K562 (cell line): ENCODE data around the gene TVP23A. TPM values are rescaled to one million over a fixed set of nuclear protein-coding genes. Genes with fewer than 3 reads are reported as not detected.

Source experiments
- BRCA1 ChIP-seq, 2 experiments: fragments of 450-650 bp in 1 of 2; sonication (generic) in 1 of 2; formaldehyde crosslinking in 1 of 2; IDR thresholded peaks; 2 replicates each; pipeline versions ENCODE4 v1.5.0 to v1.6.1; 2017 to 2020; ENCODE audit warnings: mild to moderate bottlenecking in 1 of 2, missing genetic modification reagents in 1 of 2
- CBFA2T2 ChIP-seq: fragments of 450-650 bp; conservative IDR thresholded peaks from 2 replicates; pipeline ENCODE4 v1.6.1; 2017; ENCODE audit warnings: mild to moderate bottlenecking
- CREM ChIP-seq: IDR thresholded peaks from 2 replicates; pipeline ENCODE4 v1.6.1; 2014; ENCODE audit warnings: antibody characterized with exemption, low read depth
- EZH2 ChIP-seq: IDR thresholded peaks from 2 replicates; pipeline ENCODE4 v1.6.1; 2012; ENCODE audit warnings: low read depth, mild to moderate bottlenecking, inconsistent platforms, low read length, borderline replicate concordance
- HDAC6 ChIP-seq: IDR thresholded peaks from 2 replicates; pipeline ENCODE4 v1.6.1; 2012; ENCODE audit warnings: low read depth, mild to moderate bottlenecking, control low read depth, inconsistent platforms, low read length, moderate library complexity
- HLTF ChIP-seq: fragments of 450-650 bp; IDR thresholded peaks from 2 replicates; pipeline ENCODE4 v1.6.1; 2016
- HSF4 ChIP-seq: fragments of 250-450 bp; sonication (Bioruptor Pico); IDR thresholded peaks from 2 replicates; pipeline ENCODE4 v2.1.2; 2022; ENCODE audit warnings: mild to moderate bottlenecking, moderate library complexity, borderline replicate concordance
- KLF16 ChIP-seq: IDR thresholded peaks from 2 replicates; pipeline ENCODE4 v1.6.1; 2016; ENCODE audit warnings: antibody characterized with exemption
- NBN ChIP-seq: fragments of 450-650 bp; IDR thresholded peaks from 2 replicates; pipeline ENCODE4 v1.6.1; 2016; ENCODE audit warnings: low read depth, mild to moderate bottlenecking
- NCOA2 ChIP-seq, 2 experiments: fragments of 450-650 bp; IDR thresholded peaks; 2 replicates each; pipeline ENCODE4 v1.6.1; 2018; ENCODE audit warnings: mild to moderate bottlenecking in 2 of 2, moderate library complexity in 1 of 2; ENCODE audit not compliant: partially characterized antibody in 2 of 2
- RBM34 ChIP-seq: fragments of 200-400 bp; formaldehyde crosslinking; IDR thresholded peaks from 2 replicates; pipeline ENCODE4 v1.6.1; 2018; ENCODE audit warnings: low read length, borderline replicate concordance; ENCODE audit not compliant: insufficient read depth
- SMARCE1 ChIP-seq: fragments of 450-650 bp; IDR thresholded peaks from 2 replicates; pipeline ENCODE4 v1.7.1; 2016; ENCODE audit warnings: mild to moderate bottlenecking
- TOE1 ChIP-seq, 2 experiments: fragments of 450-650 bp in 1 of 2; sonication (generic) in 1 of 2; formaldehyde crosslinking in 1 of 2; IDR thresholded peaks; 2 replicates each; pipeline versions ENCODE4 v1.7.1 to v1.8.0; 2016 to 2022; ENCODE audit warnings: borderline replicate concordance in 2 of 2, mild to moderate bottlenecking in 2 of 2, antibody characterized with exemption in 1 of 2, inconsistent platforms in 1 of 2, low read depth in 1 of 2, missing genetic modification reagents in 1 of 2, moderate library complexity in 1 of 2
- U2AF2 ChIP-seq: fragments of 200-400 bp; formaldehyde crosslinking; optimal IDR thresholded peaks from 2 replicates; pipeline ENCODE3; 2017; ENCODE audit warnings: low read depth, mild to moderate bottlenecking, low read length
- ZNF124 ChIP-seq: sonication (generic); formaldehyde crosslinking; IDR thresholded peaks from 2 replicates; pipeline ENCODE4 v1.8.1; 2022; ENCODE audit warnings: missing genetic modification reagents
- ZNF512 ChIP-seq: IDR thresholded peaks from 2 replicates; pipeline ENCODE4 v1.6.1; 2016; ENCODE audit warnings: missing genetic modification characterization, missing compliant biosample characterization
- polyA plus RNA-seq, 8 experiments: library from polyadenylated mRNA; depleted of rRNA in 4 of 8; stranded (reverse) in 5 of 8; unstranded in 3 of 8; fragments of >200 nt; fragmentation: Nextera tagmentation in 2 of 8; fragmentation: Illumina TruSeq in 1 of 8; extraction: Ambion mirVana in 2 of 8; extraction: Trizol in 1 of 8; gene quantifications; 2 replicates each; pipeline versions ENCODE4 v1.2.1 to v1.2.3, GENCODE V29; 2011 to 2014; ENCODE audit warnings: inconsistent platforms in 1 of 8, missing spikeins in 1 of 8
- total RNA-seq, 7 experiments: library from RNA; depleted of rRNA in 6 of 7; stranded (reverse); fragments of >200 nt in 6 of 7; fragmentation: Illumina TruSeq in 2 of 7; extraction: Trizol in 2 of 7; gene quantifications; 2 replicates each; pipeline versions ENCODE4 v1.2.1 to v1.2.3, GENCODE V29; 2011 to 2021; ENCODE audit warnings: low replicate concordance in 1 of 7
- TF ChIP-seq, protein P1 (sequence below): fragments of 250-450 bp; sonication (Bioruptor Pico); IDR thresholded peaks from 2 replicates; pipeline ENCODE4 v1.5.0; 2021; ENCODE audit warnings: mild to moderate bottlenecking, moderate library complexity

TVP23A gene
- total and polyA plus RNA-seq, 9 of the 15 experiments (the other 6 are each of a cell fraction or from before 2014, with no cell fraction given), result 0.04 to 0.77 (median 0.10) TPM; not detected in 3

GRCh38 chr16:10743610-10744369 lies 74.8 kb downstream of the TVP23A start, which contains the start of gene NUBP1 (continued):
- TF ChIP-seq BRCA1 (IDR thresholded peaks at IDR 0.05) (no peak), BRCA1 (CRISPR knock-in tag; IDR thresholded peaks at IDR 0.05) (no peak), HDAC6 (no peak), KLF16 (no peak), SMARCE1 (no peak), ZNF512 (tag) (no peak), CBFA2T2 (no peak), HSF4 (CRISPR knock-in tag) (no peak), RBM34 (no peak), HLTF (no peak), TOE1 (IDR thresholded peaks at IDR 0.05; ENCODE audit: borderline replicate concordance) (peak; percentile 61; the same call in 1 of the 2 replicates), TOE1 (CRISPR knock-in tag; IDR thresholded peaks at IDR 0.05; ENCODE audit: borderline replicate concordance, low read depth) (no peak), NBN (peak; percentile 92), U2AF2 (no peak), ZNF124 (CRISPR knock-in tag) (no peak), EZH2 (no peak), CREM (peak; percentile 78), NCOA2 (IDR thresholded peaks at IDR 0.05; ENCODE audit: partially characterized antibody in 2 of 2) (peak in 1 of 2 experiments; percentile 92)
- TF ChIP-seq, protein P1, sequence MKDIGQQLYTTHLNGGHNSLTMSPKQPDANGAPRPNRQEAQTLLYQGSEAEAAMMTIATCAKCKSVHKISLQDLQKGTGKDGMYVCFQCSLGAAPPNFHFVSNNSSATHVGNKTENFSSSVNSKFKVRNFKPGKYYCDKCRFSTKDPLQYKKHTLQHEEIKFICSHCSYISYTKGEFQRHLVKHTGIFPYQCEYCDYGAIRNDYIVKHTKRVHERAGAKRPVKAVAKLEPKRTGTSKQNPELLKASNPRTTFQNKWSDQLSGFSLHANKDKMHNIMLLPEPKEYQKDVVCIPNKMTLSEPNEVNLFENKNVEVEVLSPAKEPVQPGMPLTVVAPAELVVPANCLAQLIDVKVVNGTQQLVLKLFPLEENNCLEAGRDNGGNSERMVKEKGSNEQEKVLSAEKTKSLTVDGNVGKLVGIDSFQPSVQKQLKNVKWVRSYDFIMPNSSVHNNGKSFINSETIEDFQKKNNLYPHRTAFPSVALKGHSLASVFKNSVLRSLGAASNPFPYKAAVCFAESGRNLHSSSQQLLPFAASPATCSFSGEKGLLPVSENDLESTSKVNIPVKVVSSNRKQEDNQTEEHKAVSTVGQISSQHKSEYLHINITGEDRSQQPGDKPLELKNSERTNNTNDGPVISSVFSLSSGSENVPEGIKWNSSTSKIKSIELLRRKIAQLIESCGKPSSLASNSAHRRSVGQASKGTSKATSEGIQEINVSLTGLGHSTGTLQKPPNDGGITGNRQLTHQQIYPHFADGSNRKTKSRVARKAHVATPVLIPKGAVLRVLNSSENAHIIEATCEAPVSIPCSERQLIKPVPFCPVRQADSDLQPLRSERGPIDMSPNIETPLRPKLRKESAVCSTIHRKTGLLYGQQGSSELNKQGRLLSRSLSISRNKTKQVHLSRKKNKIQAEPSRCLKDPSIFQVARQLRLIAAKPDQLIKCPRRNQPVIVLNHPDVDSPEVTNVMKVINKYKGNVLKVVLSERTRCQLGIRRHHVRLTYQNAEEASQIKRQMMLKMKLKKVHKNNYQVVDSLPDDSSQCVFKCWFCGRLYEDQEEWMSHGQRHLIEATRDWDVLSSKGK (CRISPR knock-in tag), result no peak
